NCI-H2227 (cell line): ENCODE data around the gene KRTDAP.

Experiments
- DNase-seq: peaks from one replicate; lab custom pipeline; 2025; ENCODE audit not compliant: unreplicated experiment; lab: John Stamatoyannopoulos, UW

KRTDAP gene

GRCh38 chr19:35455616-35456201 lies 34.6 kb downstream of the KRTDAP start:
- DNase-seq: no peak

- no peak for DNase-seq
These were observed 35.6 kb downstream of the KRTDAP start for GRCh38 chr19:35454663-35455062.

- no peak for DNase-seq
These were observed 38.7 kb downstream of the KRTDAP start for GRCh38 chr19:35451338-35452096.

- DNase-seq: no peak
These were observed 40.8 kb downstream of the KRTDAP start for GRCh38 chr19:35449359-35450043.

GRCh38 chr19:35447606-35448469 lies 42.4 kb downstream of the KRTDAP start, which contains the start of gene FFAR2:
Gene FFAR2 (plus strand): TSS chr19:35448257. CDS start chr19:35449715, 1,458 bp downstream.
- no peak for DNase-seq

- DNase-seq: no peak
These were observed 44.3 kb downstream of the KRTDAP start for GRCh38 chr19:35445826-35446593.

- DNase-seq: no peak
These were observed 45.5 kb downstream of the KRTDAP start for GRCh38 chr19:35444735-35445134.

GRCh38 chr19:35442091-35442490 lies 48.2 kb downstream of the KRTDAP start:
- no peak for DNase-seq

GRCh38 chr19:35439921-35440320 lies 50.3 kb downstream of the KRTDAP start:
- DNase-seq: no peak

- no peak for DNase-seq
These were observed 51.7 kb downstream of the KRTDAP start for GRCh38 chr19:35438527-35438926.

GRCh38 chr19:35438096-35438495 lies 52.2 kb downstream of the KRTDAP start:
- DNase-seq: no peak

GRCh38 chr19:35437406-35437951 lies 52.8 kb downstream of the KRTDAP start:
- no peak for DNase-seq
